Fibroblast of skin of scalp (primary cell): Measurements from ENCODE around the gene HIRA. TPM values are rescaled to one million over a fixed set of nuclear protein-coding genes. Genes with fewer than 3 reads are reported as not detected.

Experiments used
- DNase-seq: peaks from one replicate; pipeline ENCODE4 v3.0.0-alpha.2; 2013
- polyA plus RNA-seq, 2 experiments: library from polyadenylated mRNA; unstranded; fragments of 120-200 nt; gene quantifications; one replicate each; pipeline ENCODE4 v1.2.1, GENCODE V29; 2013; ENCODE audit not compliant: insufficient read length in 2 of 2

The HIRA gene
- 25.7 TPM for polyA plus RNA-seq (2013, experiment 1 of 2; ENCODE audit: insufficient read length)
- polyA plus RNA-seq (2013, experiment 2 of 2; ENCODE audit: insufficient read length) = 24.8 TPM

- peak; percentile 78 for DNase-seq
These were observed at the start of gene HIRA for GRCh38 chr22:19431649-19432132. Gene HIRA, minus strand, starts transcription at chr22:19431733. Its CDS starts 257 bp downstream, at chr22:19431476.

- DNase-seq = no peak
These were observed 49.3 kb upstream of the HIRA start for GRCh38 chr22:19480789-19481188.

- no peak for DNase-seq
These were observed 48.6 kb upstream of the HIRA start for GRCh38 chr22:19480173-19480568.

- DNase-seq = peak; percentile 99
These were observed 48.0 kb upstream of the HIRA start, which contains the start of gene CDC45 for GRCh38 chr22:19479355-19480172. Gene CDC45, plus strand, starts transcription at chr22:19479920. Its CDS starts 49 bp downstream, at chr22:19479969.

GRCh38 chr22:19478901-19479354, 47.4 kb upstream of the HIRA start, which contains the start of gene UFD1:
Gene UFD1, minus strand, starts transcription at chr22:19479193. Its CDS starts 108 bp downstream, at chr22:19479085.
- peak; percentile 77 for DNase-seq

GRCh38 chr22:19478045-19478900, 46.7 kb upstream of the HIRA start:
- no peak for DNase-seq

GRCh38 chr22:19477321-19478044, 46.0 kb upstream of the HIRA start:
- peak; percentile 13 for DNase-seq

- no peak for DNase-seq
These were observed 44.5 kb upstream of the HIRA start for GRCh38 chr22:19476023-19476422.

GRCh38 chr22:19473578-19473977, 42.0 kb upstream of the HIRA start:
- no peak for DNase-seq

- DNase-seq = no peak
These were observed 40.7 kb upstream of the HIRA start for GRCh38 chr22:19472233-19472632.

- DNase-seq = no peak
These were observed 40.0 kb upstream of the HIRA start for GRCh38 chr22:19471572-19471971.

- no peak for DNase-seq
These were observed 38.5 kb upstream of the HIRA start for GRCh38 chr22:19470010-19470409.

- DNase-seq = no peak
These were observed 37.9 kb upstream of the HIRA start for GRCh38 chr22:19469421-19469820.

- DNase-seq = no peak
These were observed 36.4 kb upstream of the HIRA start for GRCh38 chr22:19467912-19468311.

GRCh38 chr22:19466848-19467752, 35.6 kb upstream of the HIRA start:
- DNase-seq = no peak

GRCh38 chr22:19466126-19466716, 34.7 kb upstream of the HIRA start:
- DNase-seq = no peak

GRCh38 chr22:19464975-19465374, 33.4 kb upstream of the HIRA start:
- no peak for DNase-seq

GRCh38 chr22:19464546-19464945, 33.0 kb upstream of the HIRA start:
- DNase-seq = no peak

GRCh38 chr22:19463491-19464469, 32.2 kb upstream of the HIRA start:
- DNase-seq = peak; percentile 10
